ENCODE results near the gene PANK1.

PANK1 gene

GRCh38 chr10:89601728-89602361 lies 43.2 kb downstream of the PANK1 start:
- TF ChIP-seq ZSCAN18 (tag by site-specific recombination; IDR thresholded peaks at IDR 0.05) (no peak), ZNF26 (tag by site-specific recombination; IDR thresholded peaks at IDR 0.05) (no peak), ZNF433 (tag by site-specific recombination; IDR thresholded peaks at IDR 0.05; ENCODE audit: low read depth) (no peak), ZFHX2 (tag by site-specific recombination; conservative IDR thresholded peaks at IDR 0.05) (no peak), ZNF580 (tag by site-specific recombination; IDR thresholded peaks at IDR 0.05) (no peak), ZNF571 (tag by site-specific recombination; IDR thresholded peaks at IDR 0.05) (no peak), ZNF621 (tag by site-specific recombination; IDR thresholded peaks at IDR 0.05) (no peak), ZNF521 (tag by site-specific recombination; IDR thresholded peaks at IDR 0.05) (no peak), ZNF174 (tag by site-specific recombination; IDR thresholded peaks at IDR 0.05) (no peak), PRDM4 (tag by site-specific recombination; IDR thresholded peaks at IDR 0.05) (no peak), ZNF274 (IDR thresholded peaks at IDR 0.05; ENCODE audit: low read length) (no peak), ZNF274 (tag by site-specific recombination; IDR thresholded peaks at IDR 0.05; ENCODE audit: borderline replicate concordance) (no peak), ZBTB6 (tag by site-specific recombination; IDR thresholded peaks at IDR 0.05) (no peak), ZBTB21 (tag by site-specific recombination; IDR thresholded peaks at IDR 0.05) (no peak), ZNF157 (tag by site-specific recombination; IDR thresholded peaks at IDR 0.05) (no peak), REPIN1 (tag by site-specific recombination; IDR thresholded peaks at IDR 0.05; ENCODE audit: low read depth) (no peak), ZNF707 (tag by site-specific recombination; IDR thresholded peaks at IDR 0.05) (no peak), ZNF555 (tag by site-specific recombination; conservative IDR thresholded peaks at IDR 0.05) (no peak), ZNF777 (tag by site-specific recombination; IDR thresholded peaks at IDR 0.05; ENCODE audit: borderline replicate concordance) (no peak)
- ChIA-PET CTCF (interaction anchor here (1.0 kb wide), 1 partner anchor 7 kb away, joined by 3 read pairs; no protein-coding TSS in a partner anchor), POLR2A (no interaction called here)
- H3K4me1 ChIP-seq (ENCODE audit: control insufficient read depth, insufficient read depth, low read length) = no peaks in the 10 kb centered on the region; the same call in 1 of the 2 replicates
- no peaks in the 10 kb centered on the region for H3K9me3 ChIP-seq (ENCODE audit: control insufficient read depth, insufficient read depth, low read depth, low read length)
- peaks cover 5 to 17% of the 10 kb centered on the region in 2 experiments; a peak in 2 of 3 replicates for H3K36me3 ChIP-seq (ENCODE audit: control insufficient read depth in 2 of 2, insufficient read depth in 1 of 2, low read length in 2 of 2)
- no peak overlapping the region for H3K4me3 ChIP-seq (ENCODE audit: low read depth, low read length)
- no peak overlapping the region for H3K27ac ChIP-seq (ENCODE audit: extremely low read depth, low read depth, low read length)

Data from HEK293 (cell line).